NCI-H748 (cell line): Measurements from ENCODE around the gene ZBED4.
A peak's percentile ranks its signal among the peaks of the same experiment; 100 is the strongest.

ENCODE experiments used
- DNase-seq: peaks from one replicate; lab custom pipeline; 2025; ENCODE audit not compliant: unreplicated experiment; lab: John Stamatoyannopoulos, UW

ZBED4 gene

DNA sequence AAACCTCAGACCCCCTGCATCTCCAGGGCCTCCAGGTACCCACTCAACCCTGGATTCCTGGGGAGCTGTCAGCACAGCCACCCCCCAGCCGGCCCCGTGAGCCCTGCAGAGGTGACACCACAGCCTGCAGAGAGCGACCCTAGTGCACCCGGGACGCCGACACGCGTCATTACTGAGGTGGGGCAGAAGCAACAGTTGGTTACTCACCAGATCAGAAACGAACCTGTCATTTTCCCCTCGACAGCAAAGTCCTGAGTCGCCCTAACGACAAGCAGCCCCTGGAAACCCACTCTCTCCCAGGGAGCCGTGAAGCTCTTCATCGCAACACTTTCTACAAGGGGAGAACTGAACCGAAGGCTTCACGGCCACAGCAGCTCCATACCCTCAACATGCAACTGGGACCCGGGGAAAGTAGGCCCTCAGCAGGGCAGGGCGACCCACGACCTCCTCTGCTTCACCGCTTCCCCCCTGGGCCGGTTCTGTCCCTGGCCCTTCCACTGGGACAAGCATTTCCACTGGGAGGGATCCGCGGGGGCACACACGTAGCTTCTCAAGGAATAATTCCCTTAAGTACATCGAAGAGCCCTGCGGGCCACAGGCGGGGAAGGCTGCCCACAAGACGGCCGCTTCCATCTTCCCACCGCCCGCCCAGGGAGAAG, 27.6 kb upstream of the ZBED4 start:
- DNase-seq: no peak

DNA sequence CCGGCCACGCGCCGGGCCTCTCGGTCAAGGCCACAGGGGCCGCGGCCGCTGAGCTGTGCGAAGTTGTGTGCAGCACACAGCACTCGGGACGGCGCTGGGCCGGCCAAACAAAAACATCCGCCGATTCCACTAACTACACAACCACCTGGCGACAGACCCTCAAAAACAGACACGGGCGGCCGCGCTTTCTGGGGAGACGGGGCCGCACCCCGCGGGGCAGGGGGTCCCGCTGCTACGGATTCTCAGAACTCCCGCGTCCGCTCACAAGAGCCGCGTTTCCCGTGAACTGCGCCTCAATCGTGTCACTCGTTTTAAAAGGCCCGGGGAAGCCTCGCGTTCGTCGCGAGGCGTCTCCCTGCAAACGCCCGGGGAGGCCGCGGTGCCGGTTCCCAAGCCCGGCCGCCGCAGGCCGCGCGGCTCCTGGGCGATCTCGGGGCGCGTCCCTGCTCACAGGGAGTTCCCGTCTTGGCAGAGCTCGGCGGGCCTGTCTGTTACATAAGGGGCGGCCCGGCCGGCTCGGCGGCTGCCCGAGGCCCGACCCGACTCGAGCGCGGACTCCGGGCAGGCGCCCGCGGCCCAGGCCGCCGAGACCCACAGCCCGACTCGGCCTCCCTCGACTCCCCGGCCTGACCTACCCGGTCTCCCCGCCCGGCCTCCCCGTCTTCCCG, 26.9 kb upstream of the ZBED4 start:
- peak; percentile 60 for DNase-seq

DNA sequence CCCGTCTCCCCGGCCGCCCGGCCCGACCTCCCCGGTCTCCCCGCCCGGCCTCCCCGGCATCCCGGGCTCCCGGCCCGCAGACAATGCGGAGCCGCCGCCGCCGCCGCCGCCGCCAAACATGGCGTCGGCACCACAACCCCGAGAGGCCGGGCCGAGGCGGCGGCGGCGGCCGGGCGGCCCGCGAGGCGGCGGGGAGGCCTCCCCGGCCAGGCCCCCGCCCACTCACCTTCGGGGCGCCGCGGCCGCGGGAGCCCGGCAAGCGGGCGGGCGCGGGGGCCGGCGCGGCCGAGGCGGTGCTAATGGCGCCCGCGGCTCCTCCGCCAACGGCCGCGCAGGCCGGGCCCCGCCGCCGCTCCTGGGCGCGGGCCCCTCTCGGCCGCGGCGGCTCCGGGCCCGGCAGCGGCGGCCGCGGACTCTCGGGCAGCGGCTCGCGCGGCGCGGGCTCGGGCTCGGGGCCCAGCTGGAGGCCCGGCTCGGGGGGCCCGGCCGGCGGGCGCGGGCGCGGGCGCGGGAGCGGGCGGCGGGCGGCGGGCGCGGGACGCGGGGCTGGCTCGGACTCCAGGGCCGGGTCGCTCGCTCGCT, 26.3 kb upstream of the ZBED4 start:
- peak; percentile 49 for DNase-seq

DNA sequence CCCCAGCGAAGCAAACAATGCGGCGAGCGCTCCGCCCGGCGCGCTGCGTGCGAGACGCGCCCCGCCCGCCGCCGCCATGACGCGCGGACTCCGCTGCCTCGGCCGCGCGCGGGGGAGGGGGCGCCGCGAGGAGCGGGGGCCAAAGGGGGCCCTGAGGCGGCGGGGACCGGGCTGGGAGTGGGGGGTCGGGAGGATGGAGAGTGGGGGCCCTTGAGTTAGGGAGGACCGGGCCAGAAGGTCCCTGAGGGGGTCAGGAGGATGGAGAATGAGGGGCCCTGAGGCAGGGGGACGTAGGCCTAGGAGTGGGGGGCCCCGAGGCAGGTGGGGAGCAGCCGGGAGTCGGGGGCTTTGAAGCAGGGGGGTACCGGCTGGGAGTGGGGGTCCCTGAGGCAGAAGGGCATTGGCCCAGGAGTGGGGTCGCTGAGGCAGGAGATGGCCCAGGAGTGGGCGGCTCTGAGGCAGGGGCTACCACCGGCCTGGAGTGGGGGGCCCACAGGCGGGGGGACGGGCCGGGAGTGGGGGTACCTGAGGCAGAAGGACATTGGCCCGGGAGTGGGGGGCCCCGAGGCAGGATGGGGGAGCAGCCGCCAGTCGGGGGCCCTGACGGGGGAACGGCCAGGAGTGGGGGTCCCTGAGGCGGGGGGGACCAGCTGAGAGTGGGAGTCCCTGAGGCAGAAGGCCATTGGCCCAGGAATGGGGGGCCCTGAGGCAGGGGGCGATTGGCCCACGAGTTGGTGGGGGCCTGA, 25.6 kb upstream of the ZBED4 start, which contains the start of gene BRD1:
Gene BRD1, minus strand, starts transcription at position 21 of the 746 bp plus-strand sequence. CDS start 3,556 bp downstream, outside the sequence.
- DNase-seq: peak; percentile 80

DNA sequence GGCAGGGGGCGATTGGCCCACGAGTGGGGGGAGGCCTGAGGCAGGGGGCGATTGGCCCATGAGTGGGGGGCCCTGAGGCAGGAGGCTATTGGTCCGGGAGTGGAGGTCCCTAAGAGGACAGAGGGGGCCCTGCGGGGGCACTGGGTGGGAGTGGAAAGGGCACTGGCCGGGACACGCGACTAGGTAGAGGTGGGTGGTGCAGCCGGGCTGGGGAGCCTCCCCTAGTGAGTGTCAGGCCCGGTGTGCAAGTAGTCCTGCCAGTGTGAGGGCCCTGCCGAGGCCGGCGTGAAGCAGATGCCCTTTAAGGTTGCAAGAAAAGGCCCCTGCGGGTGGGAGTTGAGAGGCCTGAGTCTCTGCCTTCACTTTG, 25.1 kb upstream of the ZBED4 start:
- DNase-seq: no peak

DNA sequence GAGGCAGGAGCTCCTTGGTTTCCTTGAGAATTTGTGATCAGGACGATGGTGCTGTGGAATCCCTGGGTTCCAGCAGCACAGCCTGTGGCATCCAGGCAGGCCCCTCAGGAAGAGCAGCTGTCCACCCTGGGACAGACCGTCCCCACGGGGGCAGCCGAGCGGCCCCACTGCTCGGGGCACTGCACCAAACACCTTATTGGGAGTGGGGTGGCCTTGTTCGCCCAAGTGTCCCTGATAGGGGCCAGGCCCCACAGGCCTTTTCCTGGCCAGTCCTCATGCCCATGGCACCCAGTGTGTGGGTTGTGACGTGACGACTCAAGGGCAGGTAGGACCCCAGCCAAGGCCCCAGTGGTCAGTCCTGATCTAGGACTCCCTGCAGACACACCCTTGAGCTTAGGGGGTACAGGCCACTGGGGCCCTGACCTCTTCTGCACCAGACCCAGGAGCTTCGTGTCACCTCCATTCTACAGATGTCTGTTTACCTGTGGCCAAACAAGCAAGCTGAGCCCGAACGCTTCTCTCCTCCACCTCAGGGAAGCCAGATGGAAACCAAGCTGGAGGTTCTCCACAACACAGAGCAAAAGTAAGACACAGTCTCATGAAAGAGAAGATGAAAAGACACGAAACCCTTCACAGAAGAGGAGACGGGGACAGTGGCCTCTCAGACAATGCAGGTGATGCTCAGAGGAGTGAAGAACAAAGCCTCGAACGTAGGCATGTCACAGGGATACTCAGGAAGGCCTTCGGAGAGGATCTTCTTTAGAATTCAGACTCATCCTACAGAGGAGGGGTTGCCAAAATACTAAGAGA, 24.4 kb upstream of the ZBED4 start:
- no peak for DNase-seq

DNA sequence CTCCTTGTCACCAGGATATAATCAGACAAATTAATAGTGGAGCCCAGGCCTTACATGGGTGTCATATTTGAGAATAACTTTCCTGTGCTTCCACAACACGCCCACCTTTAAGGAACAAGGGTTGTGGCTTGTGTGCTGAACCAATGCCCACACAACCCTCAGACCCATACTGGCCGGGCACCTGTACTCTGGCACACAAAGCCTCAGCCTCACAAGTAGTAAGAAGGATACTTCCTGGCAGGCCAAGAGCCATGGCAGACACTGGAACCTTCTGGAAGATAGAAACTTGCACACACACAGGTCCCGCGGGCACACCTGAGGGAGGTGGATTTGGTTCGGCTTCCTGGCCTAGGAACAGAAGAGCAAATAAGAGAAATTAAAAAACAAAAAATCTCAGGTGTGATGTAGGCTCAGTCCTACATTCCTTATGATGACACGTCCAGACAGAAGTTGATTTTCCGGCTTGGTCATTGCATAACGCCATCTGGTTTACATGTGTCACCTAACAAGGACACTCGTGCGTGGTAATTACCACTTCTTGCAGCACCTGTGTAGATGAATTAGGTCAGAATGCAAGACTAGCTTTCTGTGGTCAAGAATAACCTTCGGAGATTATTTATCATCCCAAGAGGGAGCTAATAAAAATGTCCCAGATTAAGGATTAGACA, 20.2 kb upstream of the ZBED4 start:
- DNase-seq: peak; percentile 20

DNA sequence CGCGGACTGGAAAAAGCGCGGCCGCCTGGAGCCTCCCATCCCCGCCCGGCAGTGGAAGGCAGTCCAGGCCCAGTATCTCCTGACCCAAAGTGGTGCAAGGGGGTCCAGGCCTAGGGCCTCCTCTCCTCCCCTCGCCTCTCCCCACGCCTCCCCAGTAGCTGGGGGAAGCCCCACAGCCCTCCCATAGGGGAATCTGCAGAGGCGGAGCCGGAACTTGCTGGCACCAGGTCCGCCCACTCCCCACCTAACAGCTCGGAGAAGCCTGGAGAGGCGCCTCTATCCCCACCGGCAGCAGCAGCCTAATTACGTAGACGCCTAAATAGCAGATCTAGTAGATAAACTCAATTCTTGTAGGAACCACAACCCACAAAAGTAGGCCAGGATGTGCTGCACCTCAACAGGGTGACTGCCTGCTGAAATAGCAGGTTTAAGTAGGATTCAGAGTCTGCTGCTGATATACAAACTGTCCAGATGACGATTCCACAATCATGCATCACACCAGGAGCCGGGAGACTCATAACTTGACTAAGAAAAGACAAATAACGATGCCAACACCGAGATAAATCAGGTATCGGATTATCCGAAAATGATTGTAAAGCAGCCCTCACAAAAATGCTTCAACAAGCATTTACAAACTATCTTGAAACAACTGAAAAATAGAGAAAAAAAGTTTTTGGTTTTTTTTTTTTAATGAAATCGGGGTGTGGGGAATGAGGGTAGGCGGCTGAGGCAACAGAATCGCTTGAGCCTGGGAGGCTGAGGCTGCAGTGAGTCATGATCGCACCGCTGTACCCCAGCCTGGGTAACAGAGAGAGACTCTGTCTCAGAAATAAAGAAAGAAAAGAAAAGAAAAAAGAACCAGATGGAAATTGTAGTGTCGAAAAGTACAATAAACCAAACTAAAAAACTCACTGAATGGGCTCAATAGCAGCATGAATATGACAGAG, 14.6 kb upstream of the ZBED4 start:
- DNase-seq: no peak

DNA sequence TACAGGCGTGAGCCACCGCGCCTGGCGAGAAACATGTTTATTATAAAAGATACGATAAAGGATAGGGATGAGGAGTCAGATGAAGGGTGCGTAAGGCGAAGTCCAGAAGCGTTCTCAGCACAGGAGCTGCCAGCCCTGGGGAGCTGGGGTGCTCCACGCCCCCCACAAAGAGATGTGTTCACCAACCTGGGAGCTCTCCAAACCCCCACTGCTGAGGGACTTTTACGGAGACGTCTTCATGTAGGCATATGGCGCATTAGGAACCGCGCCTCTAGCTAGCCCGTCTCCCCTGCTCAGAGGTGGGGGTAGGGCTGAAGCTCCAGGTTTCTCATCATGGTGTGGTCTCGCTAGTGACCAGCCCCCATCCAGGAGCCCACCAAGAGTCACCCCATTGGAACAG, 8.4 kb upstream of the ZBED4 start:
- DNase-seq: no peak

DNA sequence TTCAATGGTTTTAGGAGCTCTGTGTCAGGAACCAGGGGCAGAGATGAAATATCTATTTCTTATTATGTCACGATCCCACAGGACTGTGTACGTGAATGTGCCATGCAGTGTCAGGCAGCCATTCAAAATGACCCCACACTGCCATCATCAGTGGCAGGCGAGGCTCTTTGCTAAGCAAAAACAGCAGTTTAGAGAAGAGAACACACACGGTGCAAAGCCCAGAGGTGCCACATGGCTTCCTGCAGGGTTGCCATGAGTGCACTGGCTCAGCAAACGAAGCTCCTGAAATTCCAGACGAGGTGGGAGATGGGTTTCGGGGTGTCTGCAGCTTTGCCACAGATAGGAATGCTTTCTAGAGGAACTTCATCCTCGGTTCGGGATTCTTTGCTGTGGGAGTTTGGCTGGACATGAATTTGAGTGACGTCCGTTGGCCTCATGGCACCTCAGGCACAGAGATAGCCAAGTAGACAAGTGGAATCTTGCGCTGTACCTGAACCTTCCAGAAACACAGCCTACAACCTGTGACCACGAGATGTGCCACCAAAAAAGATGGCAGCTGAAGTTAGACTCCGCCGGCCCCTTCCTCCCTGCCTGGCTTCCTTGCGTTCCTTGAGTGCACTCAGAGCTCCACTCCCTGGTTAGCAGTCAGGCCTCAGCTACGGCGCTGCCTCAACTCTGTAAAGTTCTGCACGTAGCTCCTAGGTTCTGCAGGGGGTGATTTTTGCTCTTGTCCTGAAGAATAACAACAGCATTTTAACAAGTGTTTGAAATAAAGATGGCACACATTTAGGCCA, 7.8 kb upstream of the ZBED4 start:
- no peak for DNase-seq

DNA sequence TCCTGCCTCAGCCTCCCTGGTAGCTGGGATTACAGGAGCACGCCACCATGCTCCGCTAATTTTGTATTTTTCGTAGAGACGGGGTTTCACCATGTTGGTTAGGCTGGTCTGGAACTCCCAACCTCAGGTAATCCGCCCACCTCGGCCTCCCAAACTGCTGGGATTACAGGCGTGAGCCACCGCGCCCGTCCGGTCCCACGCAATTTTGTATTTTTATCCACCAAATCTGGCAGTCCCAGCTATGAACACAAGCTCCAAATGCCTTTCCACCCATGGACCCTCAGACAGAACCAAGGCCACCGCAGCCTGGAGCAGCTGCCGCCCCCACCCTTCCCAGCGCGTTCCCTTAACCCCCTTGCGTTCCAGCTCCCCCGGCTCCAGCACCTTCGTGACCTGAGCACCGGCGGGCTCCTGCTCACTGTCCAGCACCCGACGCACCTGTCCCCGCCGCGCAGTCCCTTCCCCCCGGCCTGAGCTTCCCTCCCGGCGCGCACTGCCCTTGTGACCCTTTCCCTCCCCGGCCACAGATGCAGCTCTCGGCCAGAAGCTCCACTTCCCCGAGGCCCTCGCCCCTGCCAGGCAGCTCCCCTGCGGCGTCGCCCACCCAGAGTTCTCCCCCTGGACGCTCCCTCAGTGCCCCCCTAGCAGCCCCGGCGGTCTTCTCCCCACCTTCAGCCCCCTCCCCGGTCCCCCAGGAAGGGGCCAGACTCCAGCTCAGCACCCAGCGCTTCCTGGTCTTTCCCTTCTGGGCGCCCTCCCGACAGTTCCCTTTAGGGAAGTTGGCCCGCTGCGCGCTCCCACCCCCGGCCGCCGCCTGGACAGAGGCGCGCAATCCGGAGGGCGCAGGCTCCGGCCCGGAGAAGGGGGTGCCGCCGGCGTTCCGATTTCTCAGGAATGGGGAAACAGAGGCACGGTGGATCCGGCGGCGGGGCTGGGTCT, 5.6 kb upstream of the ZBED4 start:
- no peak for DNase-seq

DNA sequence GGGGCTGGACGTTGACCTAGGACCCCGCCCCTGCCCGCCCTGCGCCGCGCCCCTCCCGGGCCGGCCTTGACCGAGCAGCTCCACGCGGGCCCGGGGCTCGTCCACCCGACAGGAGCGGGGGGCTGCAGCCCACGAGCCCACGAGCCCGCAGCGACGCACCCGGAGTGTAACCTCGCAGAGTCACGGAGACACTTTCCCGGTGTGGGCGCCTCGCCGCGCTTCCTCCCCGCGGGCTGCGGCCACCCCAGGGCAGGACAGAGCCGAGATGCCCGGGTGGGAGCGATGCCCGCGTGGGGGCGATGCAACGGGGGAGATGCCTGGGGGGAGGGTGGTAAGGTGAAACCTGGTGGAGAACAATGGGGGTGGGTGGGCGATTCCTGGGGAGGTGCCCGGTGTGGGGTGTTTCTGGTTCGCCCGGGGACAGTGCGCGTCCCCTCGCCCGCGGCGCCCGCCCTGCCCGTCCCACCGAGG, 4.9 kb upstream of the ZBED4 start:
- DNase-seq: no peak

DNA sequence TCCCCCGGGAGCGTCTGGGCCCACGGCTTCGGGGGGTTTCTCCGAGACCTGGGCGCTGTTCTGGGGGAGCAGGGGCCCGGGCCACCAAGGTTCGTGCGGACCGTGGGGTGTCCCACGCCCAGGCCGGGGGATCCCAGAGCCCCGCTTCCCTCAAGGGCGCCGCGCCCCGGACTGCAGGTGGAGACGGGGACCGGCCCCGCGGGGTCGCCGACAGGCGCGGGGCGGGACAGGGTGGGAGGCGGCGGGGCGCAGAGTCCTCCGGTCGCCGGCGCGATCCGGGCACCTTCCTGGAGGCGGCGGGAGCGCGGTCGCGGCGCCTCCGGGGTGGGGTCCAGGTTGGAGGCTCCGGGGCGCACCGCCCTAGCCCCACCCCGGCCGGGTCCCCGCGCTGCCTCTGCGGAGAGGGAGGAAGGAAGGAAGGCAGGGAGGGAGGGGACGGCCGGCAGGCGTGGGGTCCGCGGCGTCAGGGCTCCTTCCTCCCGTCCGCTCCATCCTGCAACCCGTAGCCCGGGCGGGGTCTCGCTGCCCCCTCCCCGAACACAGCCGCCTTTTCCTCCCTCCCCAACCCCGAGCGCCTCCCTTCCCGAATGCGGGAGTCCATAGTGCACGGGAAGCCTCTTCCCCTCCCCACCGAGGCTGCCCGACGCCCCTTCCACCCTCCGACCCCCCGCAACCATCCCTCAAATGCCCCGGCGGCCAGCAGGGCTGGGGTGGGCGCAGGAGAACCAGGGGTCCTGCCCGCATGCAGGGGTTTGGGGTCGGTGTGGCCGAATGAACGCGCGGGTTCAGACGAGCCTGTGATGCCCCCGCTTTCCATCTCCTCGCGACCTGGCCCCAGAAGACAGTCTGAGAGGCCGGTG, 4.3 kb upstream of the ZBED4 start:
- DNase-seq: peak; percentile 13

DNA sequence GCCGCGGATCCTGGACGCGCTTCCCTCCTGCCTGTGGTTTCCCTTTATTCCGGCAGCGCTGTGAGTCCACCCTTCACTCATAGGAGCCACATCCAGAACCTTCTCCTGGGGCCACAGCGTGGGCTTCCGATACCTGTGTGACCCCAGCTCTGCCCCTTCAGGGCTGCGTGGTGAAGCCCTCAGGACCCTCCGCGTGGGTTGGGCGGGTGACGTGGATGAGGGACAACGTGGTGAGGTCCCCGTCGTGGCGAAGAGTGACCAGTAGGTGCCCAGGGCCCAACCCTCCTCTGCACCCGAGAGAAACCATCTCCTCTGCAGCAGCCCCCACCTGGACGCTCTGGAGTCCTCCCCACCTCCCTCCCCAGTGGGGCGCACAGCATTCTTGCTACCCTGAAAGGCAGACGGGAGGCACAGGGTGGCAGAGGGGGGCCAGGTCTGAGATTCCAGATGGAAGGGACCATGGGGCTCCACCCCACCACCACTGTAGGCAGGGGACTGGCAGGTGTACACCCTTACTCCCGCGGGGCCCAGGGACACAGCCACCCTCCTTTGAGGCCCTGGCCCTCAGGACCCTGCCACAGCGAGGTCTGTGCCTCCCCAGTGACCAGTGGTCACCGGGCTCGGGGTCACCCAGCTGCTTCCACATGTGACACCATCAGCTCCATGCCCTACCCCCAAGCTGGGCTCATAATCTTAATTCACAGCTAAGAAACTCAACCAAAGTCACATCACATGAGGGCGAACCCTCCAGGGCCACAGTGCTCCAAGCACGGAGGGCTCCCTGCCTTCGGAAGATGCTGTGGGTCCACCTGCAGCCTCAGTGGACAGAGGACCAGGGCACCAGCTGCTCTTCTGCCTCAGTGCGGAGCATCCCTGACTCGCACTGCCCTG, 3.4 kb upstream of the ZBED4 start:
- no peak for DNase-seq
